Colon (tissue), 2 donors: Measurements from ENCODE around the gene ETNPPL.

Experiments
- FAIRE-seq: peaks from 2 replicates; lab custom pipeline; 2012; peaks lifted over from hg19 to GRCh38; lab: Jason Lieb, UNC
- donor health status: control.
- donor health status: control.

The ETNPPL gene

GRCh38 chr4:108695062-108695461, 67.8 kb downstream of the ETNPPL start:
- FAIRE-seq = no peak

GRCh38 chr4:108694423-108694822, 68.4 kb downstream of the ETNPPL start:
- no peak for FAIRE-seq

GRCh38 chr4:108693819-108694218, 69.0 kb downstream of the ETNPPL start:
- no peak for FAIRE-seq

- FAIRE-seq = no peak
Observed at GRCh38 chr4:108693211-108693610, 69.6 kb downstream of the ETNPPL start.
